SK-N-SH treated with all-trans-retinoic acid at 6 μM for 48 hours (cell line): ENCODE results near the gene ZFAND5.

ENCODE experiments used
- ESRRG ChIP-seq: fragments of 250-450 bp; sonication (Bioruptor Pico); IDR thresholded peaks from 2 replicates; pipeline ENCODE4 v1.6.1; 2021; ENCODE audit warnings: mild to moderate bottlenecking
- GLIS3 ChIP-seq: fragments of 250-450 bp; sonication (Bioruptor Pico); IDR thresholded peaks from 2 replicates; pipeline ENCODE4 v1.5.0; 2020; ENCODE audit warnings: mild to moderate bottlenecking, moderate library complexity
- OSR1 ChIP-seq: fragments of 250-450 bp; sonication (Bioruptor Pico); IDR thresholded peaks from 2 replicates; pipeline ENCODE4 v1.8.0; 2022; ENCODE audit warnings: moderate library complexity, mild to moderate bottlenecking, inconsistent platforms
- PPARA ChIP-seq: fragments of 250-450 bp; sonication (Bioruptor Pico); IDR thresholded peaks from 2 replicates; pipeline ENCODE4 v1.5.0; 2020; ENCODE audit warnings: mild to moderate bottlenecking, borderline replicate concordance
- TCF4 ChIP-seq: fragments of 250-450 bp; sonication (Bioruptor Pico); IDR thresholded peaks from 2 replicates; pipeline ENCODE4 v1.8.0; 2021; ENCODE audit warnings: mild to moderate bottlenecking, moderate library complexity, borderline replicate concordance
- TOX ChIP-seq: fragments of 250-450 bp; sonication (Bioruptor Pico); IDR thresholded peaks from 2 replicates; pipeline ENCODE4 v1.8.0; 2021; ENCODE audit warnings: mild to moderate bottlenecking, moderate library complexity, borderline replicate concordance
- ZFP30 ChIP-seq: fragments of 450-650 bp; formaldehyde crosslinking; IDR thresholded peaks from 2 replicates; pipeline ENCODE4 v1.5.0; 2022; ENCODE audit warnings: mild to moderate bottlenecking, moderate library complexity
- ZNF70 ChIP-seq: fragments of 450-650 bp; formaldehyde crosslinking; IDR thresholded peaks from 2 replicates; pipeline ENCODE4 v1.5.0; 2020; ENCODE audit warnings: mild to moderate bottlenecking, moderate library complexity
- TF ChIP-seq, protein P1 (sequence below): fragments of 250-450 bp; sonication (Bioruptor Pico); IDR thresholded peaks from 2 replicates; pipeline ENCODE4 v1.5.1; 2020; ENCODE audit warnings: low read depth, mild to moderate bottlenecking, moderate library complexity
- TF ChIP-seq, protein P2 (sequence below): fragments of 250-450 bp; sonication (Bioruptor Pico); IDR thresholded peaks from 2 replicates; pipeline ENCODE4 v1.8.0; 2021; ENCODE audit warnings: low read depth, mild to moderate bottlenecking, moderate library complexity, borderline replicate concordance
- TF ChIP-seq, protein P3 (sequence below): fragments of 250-450 bp; sonication (Bioruptor Pico); IDR thresholded peaks from 2 replicates; pipeline ENCODE4 v1.8.0; 2020; ENCODE audit warnings: mild to moderate bottlenecking, moderate library complexity, borderline replicate concordance

GRCh38 chr9:72363908-72364678, 915 bp downstream of the ZFAND5 start:
- TF ChIP-seq PPARA = no peak
- TF ChIP-seq, protein P1, sequence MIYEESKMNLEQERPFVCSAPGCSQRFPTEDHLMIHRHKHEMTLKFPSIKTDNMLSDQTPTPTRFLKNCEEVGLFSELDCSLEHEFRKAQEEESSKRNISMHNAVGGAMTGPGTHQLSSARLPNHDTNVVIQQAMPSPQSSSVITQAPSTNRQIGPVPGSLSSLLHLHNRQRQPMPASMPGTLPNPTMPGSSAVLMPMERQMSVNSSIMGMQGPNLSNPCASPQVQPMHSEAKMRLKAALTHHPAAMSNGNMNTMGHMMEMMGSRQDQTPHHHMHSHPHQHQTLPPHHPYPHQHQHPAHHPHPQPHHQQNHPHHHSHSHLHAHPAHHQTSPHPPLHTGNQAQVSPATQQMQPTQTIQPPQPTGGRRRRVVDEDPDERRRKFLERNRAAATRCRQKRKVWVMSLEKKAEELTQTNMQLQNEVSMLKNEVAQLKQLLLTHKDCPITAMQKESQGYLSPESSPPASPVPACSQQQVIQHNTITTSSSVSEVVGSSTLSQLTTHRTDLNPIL (CRISPR knock-in tag) = no peak
- TF ChIP-seq TOX = no peak
- TF ChIP-seq, protein P2, sequence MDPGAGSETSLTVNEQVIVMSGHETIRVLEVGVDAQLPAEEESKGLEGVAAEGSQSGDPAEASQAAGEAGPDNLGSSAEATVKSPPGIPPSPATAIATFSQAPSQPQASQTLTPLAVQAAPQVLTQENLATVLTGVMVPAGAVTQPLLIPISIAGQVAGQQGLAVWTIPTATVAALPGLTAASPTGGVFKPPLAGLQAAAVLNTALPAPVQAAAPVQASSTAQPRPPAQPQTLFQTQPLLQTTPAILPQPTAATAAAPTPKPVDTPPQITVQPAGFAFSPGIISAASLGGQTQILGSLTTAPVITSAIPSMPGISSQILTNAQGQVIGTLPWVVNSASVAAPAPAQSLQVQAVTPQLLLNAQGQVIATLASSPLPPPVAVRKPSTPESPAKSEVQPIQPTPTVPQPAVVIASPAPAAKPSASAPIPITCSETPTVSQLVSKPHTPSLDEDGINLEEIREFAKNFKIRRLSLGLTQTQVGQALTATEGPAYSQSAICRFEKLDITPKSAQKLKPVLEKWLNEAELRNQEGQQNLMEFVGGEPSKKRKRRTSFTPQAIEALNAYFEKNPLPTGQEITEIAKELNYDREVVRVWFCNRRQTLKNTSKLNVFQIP (CRISPR knock-in tag) = no peak
- TF ChIP-seq, protein P3, sequence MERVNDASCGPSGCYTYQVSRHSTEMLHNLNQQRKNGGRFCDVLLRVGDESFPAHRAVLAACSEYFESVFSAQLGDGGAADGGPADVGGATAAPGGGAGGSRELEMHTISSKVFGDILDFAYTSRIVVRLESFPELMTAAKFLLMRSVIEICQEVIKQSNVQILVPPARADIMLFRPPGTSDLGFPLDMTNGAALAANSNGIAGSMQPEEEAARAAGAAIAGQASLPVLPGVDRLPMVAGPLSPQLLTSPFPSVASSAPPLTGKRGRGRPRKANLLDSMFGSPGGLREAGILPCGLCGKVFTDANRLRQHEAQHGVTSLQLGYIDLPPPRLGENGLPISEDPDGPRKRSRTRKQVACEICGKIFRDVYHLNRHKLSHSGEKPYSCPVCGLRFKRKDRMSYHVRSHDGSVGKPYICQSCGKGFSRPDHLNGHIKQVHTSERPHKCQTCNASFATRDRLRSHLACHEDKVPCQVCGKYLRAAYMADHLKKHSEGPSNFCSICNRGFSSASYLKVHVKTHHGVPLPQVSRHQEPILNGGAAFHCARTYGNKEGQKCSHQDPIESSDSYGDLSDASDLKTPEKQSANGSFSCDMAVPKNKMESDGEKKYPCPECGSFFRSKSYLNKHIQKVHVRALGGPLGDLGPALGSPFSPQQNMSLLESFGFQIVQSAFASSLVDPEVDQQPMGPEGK (CRISPR knock-in tag) = no peak
- TF ChIP-seq ZFP30 (CRISPR knock-in tag) = no peak
- TF ChIP-seq GLIS3 (CRISPR knock-in tag) = no peak
- no peak for TF ChIP-seq TCF4 (CRISPR knock-in tag)
- TF ChIP-seq ESRRG (CRISPR knock-in tag) = no peak
- no peak for TF ChIP-seq OSR1
- TF ChIP-seq ZNF70 = no peak
